UCSD-AML1 (cell line): ENCODE results near the gene BCR.
"Not testable (repeated sequence)": the region's sequence is repeated elsewhere in the genome, so short reads cannot be mapped to it uniquely, and the experiment has no call there.

ENCODE experiments used
- DNase-seq: peaks from one replicate; lab custom pipeline; 2025; ENCODE audit not compliant: unreplicated experiment; lab: John Stamatoyannopoulos, UW

The BCR gene

DNA sequence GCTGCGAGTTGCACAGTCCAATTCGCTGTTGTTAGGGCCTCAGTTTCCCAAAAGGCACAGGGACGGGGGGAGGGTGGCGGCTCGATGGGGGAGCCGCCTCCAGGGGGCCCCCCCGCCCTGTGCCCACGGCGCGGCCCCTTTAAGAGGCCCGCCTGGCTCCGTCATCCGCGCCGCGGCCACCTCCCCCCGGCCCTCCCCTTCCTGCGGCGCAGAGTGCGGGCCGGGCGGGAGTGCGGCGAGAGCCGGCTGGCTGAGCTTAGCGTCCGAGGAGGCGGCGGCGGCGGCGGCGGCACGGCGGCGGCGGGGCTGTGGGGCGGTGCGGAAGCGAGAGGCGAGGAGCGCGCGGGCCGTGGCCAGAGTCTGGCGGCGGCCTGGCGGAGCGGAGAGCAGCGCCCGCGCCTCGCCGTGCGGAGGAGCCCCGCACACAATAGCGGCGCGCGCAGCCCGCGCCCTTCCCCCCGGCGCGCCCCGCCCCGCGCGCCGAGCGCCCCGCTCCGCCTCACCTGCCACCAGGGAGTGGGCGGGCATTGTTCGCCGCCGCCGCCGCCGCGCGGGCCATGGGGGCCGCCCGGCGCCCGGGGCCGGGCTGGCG is at the start of gene BCR:
Gene BCR, plus strand, starts transcription at position 209 of the 592 bp plus-strand sequence. CDS start 452 bp downstream, outside the sequence.
- peak; percentile 77 for DNase-seq

DNA sequence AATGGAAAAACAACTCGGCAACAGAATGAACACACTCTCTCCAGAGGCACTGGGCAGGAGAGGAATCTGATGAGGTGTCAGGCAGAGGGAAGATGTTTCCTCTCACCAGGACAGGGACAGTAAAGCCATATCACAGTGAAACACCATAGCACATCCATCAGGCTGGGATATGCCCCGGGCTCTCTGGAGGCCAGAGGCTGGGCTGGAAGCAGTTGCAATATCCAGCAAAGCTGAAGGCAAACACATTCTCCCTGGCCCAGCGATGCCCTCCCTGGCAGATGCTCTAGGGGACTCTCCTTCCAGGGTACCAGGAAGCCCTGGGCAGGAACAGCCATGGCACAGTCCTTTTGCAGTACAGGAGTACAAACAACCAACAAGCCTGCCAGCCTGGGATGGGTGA is 49.6 kb upstream of the BCR start:
- no peak for DNase-seq

DNA sequence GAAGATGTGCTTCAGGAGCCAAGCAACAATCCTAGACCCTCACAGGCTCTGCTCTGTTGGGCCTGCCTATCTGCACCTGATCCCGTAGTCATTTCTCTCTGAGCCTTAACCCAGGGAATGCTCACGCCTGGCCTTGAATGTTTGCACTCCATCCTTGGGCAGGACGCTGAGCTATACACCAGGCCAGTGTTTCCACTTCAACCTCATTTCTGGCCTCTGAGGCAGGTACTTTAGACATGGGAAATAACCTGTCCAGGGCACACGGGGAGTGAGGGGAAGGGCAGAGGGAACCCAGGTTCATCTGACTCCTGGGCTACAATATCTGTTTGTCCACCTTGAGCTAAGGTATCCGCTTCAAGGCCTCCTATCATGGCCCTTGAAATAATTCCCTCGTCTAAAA is 48.4 kb upstream of the BCR start:
- DNase-seq = no peak

DNA sequence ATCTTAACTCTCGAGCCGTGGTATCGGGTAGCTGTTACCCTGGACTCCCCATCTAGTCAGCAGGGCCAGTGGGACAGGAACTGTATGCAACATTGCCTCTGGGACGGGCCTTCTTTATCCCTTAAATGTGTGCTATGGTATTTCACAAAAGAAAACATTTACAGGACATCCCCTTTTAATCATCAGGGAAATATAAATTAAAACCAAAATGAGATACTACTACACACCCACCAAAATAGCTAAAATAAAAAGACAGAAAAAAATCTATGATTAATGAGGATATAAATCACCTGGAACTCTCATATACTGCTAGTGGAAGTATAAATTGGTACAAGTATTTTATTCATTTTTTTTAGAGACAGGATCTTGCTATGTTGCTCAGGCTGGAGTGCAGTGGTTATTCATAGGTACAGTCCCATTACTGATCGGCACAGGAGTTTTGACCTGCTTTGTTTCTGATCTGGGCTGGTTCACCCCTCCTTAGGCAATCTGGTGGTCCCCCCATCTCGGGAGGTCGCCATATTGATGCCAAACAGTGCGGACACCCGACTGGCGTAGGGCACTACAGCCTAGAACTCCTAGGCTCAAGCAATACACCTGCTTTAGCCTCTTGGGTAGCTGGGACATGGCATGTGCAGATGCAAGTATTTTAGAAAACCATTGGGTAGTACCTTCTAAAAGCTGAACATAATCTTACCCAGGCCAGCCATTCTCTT is 47.8 kb upstream of the BCR start:
- DNase-seq = no peak

DNA sequence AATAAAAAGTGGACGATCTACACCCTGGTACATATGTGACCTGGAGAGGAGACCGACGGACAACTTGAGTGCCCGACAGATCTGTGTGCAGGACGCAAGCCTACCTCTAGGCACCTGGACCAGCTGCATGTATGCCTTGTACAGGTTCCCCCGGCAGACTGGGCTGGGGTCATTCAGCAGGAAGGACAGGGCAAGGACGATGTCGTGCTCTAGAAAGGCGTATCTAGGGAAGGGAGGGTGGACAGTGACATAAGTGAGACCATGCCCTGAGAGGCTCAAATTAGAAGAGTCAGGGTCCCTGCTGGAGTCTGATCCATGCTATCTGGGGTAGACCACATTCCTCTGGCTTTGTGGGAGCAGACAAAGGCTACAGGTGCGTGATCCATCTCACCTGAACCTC is 46.4 kb upstream of the BCR start:
- no peak for DNase-seq

DNA sequence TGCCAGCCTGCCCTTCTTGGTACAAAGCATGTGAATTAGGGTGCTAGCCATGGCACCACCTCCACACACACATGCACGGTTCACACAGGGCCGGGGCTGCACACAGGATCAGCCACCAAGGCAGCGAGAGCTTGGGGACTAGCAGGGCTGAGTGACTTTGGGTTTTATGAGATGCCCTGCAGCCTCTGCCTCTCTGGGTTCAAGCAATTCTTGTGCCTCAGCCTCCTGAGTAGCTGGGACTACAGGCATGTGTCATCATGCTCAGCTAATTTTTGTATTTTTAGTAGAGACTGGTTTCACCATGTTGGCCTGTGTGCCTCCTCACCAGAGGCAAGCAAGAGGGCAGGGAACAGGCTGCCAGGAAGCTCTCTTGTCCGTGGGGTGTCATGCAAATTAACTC is 43.3 kb upstream of the BCR start:
- not testable (repeated sequence) for DNase-seq

DNA sequence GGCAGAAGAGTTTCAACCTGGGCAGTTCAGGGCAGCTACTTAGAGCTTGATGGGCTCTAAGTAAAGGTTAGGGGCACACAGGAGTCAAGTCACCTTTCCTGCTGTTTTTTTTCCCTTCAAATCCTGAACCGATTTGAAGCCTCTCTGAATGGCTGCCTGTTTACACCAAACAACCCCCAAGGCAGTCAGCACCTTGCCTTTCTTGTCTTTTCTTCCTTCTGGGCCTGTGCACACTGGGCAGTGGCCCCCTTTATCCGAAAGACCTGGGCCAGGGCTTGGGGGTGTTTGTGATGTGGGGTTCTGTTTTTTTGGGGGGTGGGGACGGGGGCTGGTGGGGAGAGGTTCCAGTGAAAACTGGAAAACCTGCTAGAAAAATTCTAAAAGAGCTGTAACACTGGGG is 42.8 kb upstream of the BCR start:
- DNase-seq = no peak

DNA sequence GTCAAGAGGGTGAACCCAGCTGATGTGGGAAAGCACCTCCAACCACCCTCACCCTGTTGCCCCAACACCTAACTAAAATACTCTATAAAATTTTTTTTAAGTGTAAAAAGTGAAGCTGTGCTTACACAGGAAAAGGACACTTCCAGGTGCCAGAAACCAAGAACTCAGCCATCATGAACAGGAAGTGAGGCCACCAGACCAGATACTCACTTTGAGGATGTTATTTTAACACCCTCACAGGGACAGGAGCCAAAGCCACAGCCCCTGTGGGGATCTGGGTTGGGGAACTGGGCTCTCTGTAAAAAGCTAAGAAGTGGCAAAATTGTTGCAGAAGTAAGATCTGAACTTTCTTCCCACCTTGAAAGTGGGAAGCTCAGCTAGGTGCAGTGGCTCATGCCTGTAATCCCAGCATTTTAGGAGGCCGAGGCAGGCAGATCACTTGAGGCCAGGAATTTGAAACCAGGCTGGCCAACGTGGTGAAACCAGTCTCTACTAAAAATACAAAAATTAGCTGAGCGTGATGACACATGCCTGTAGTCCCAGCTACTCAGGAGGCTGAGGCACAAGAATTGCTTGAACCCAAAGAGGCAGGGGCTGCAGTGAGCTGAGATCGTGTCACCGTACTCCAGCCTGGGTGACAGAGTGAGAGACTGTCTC is 42.3 kb upstream of the BCR start:
- DNase-seq = peak; percentile 40

DNA sequence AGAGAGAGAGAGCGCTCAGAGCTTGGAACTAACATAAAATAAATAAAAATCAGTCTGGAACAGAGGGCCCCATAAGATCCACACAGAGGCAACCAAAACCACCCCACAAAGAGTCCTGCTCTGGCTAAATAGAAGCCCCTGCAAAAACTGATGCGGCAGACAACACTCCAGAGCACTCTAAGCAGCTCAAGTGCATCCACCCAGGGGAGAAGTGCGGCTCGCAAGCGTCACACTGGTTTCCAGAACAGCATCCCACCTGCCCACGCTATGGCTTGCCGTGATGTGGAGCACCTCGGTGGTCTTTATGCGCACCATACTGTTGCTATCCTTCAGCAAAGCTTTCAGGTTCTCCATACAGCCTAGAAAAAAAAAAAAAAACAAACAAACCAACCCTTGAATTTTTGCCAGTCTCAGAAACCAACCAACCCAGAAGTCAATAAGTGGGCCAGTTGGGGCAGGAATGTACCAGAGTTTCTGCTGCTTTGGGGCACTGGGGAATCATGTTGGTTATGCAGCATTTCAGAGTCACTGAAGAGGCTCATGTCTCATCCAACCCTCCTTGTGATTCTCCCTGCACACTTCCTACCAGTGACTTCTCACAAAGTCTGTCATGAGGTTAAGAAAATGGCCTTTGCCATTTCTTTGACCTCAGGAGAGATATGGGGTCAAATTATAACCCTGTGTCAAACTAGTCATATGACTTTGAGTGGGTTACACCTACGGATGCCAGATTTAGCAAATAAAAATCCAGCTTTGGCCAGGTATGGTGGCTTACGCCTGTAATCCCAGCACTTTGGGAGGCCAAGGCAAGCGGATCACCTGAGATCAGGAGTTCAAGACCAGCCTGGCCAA is 41.5 kb upstream of the BCR start:
- no peak for DNase-seq

DNA sequence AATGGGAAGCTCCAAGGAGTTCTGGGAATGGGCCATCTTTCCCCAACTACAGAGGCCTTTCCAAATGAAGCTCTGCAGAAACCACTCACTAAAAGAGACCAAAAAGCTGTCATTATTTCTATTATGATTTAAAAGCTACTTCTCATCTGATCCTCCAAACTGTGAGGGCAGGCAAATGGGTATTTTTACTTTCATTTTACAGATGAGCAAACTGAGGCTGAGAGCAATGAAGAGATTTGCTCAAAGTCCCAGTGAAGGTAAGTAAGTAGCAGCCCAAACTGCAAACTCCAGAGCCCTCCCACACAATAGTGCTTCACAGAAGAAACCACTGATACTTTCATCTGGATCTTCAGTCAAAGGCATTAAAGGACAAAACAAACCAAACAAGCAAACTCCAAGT is 39.9 kb upstream of the BCR start:
- DNase-seq = no peak

DNA sequence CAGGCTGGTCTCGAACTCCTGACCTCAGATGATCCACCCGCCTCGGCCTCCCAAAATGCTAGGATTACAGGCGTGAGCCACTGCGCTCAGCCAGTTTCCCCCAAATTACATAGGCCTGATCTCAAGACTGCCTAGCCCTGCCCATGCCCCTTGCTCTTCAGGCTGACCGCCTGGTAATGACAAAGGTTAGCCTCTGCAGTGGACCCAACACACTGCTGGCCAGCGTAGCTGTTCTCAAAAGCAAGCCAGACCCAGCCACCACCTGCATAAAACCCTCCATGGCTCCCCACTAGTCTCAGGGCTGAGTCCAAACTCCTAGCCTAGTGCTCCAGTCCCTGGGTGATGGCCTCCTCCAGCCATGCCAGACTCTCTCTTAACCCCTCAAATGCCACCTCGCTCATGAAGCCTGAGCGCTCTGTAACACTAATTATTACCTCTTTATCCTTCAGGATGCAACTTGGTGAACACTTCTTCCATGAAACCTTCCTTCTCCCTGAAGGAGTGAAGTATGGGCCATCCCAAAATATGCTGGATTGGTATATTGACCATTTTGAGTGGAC is 37.7 kb upstream of the BCR start:
- no peak for DNase-seq

DNA sequence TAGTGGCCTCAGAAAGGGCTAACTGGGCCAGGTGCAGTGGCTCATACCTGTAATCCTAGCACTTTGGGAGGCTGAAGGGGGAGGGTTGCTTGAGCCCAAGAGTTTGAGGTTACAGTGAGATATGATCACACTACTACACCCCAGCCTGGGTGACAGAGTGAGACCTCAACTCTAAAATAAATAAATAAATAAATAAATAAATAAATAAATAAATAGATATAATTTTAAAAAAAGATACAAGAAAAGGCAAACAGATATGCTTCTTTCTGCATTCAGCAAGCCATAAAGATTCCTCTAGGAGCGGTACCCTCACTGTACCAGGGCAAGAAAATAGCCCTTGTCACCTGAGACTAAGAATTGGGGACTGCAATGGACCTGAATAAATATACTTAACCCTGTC is 37.2 kb upstream of the BCR start:
- no peak for DNase-seq

DNA sequence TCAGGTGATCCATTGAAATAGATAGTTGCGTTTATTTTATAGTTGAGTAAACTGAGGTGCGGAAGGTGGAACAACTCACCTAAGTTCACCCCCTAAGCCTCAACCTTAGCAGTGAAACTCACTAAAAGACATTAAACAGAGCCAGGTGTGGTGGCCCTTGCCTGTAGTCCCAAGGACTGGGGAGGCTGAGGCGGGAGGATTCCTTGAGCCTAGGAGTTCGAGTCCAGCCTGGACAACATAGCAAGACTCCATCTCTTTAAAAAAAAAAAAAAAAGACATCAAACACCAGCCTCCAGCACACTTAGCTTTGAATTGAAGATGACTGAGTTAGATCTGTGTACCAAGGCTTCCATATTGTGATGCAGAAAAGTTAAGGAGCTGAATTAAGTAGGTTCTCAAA is 35.9 kb upstream of the BCR start:
- no peak for DNase-seq

DNA sequence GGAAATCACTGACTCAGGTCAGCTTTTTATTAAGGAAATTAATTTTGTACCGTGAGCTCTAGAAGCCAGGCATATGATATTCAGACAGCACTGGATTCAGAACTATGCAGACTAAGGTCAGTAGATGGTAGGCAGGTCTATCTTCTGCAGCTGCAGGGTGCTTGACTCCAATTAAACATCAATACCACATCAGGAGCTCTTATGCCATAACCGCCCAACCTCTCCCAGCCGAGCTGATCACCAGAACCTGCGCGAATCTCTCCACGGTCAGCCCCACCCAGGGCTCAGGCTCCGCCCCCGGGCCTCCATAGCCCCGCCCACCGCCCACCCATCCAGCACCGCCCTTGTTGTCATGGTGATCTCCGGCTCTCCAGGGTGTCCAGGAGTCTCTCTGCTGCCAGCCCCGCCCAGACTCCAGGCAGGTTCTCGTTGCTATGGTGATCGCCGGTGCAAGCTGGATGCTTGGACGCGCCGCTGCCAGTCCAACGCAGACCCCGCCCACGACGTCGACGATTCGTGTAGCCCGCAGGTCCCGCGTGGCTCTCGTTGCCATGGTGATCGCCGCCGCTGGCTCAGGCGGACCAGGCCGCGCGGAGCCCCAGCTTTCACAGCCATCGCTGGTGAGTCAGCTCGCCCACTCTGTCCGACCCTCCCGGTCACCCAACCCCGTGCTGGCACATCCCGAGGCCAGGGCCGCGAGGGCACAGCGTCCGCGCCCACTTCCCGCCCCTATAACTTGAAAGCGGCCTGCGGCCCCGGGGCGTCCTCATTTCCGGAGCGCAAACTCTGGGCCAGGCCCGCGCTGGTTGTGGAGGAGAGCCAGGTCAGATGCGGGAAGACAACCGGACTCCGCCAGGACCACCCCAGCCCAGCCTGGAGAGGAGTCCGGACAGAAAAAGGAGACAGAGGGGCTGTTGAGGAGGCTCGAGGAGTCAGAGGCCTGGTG is 35.1 kb upstream of the BCR start, which contains the start of gene RAB36:
Gene RAB36, plus strand, starts transcription at position 546 of the 946 bp plus-strand sequence. CDS start 1,140 bp downstream, outside the sequence.
- no peak for DNase-seq

DNA sequence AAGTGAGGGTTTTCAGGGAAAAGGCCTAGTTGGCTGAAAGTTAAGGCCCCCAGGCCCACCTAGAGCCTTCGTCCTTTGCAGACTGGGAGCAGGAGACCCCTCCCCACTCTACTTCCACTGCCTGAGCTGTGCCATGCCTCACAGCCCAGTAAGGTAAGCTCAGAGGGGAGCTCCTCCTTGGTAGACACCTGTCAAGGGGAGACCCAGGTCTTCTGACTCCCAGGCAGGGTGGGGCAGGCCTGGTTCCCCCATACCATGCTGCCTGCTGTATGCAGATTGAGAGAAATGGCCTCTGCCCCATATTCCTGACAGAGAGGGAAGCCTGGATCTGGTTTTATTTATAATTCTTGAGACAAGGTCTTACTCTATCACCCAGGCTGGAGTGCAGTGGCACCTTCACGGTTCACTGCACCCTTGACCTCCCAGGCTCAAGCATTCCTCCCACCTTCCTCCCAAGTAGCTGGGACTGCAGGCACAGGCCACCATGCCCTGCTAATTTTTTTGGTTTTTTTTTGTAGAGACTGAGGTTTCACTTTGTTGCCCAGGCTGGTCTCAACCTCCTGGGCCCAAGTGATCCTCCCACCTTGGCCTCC is 34.3 kb upstream of the BCR start:
- no peak for DNase-seq

DNA sequence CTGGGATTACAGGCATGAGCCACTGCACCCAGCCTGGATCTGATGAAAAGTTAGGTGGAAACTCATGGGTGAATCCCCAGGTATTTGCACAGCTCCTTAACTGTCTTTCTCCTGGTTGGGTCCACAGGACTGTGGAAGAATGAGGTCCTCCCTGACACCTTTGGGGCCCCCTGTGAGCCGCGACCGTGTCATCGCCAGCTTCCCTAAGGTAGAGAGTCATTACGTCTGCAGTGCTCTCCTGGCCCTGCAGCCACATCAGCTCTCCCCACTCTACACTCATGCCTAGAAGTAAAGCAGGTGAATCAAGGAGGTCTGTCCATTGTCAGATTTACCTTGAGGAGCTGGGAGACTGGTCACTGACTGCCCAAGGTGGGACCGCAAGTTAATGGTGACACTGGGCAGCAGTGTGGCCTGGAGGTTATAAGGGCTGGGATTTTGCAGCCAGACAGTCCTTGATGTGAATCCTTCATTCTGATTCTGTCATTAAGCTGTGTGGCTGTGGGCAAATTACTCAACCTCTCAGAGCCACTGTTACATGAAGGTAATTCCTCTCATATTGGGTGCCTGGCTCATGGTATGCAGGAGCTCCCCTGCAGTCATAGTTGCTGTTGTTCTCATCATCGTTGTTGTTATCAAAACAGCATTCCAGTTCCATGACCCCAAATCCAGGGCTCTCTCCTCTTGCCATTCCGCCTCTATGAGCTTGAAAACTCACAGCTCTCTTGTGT is 33.7 kb upstream of the BCR start:
- DNase-seq = no peak

DNA sequence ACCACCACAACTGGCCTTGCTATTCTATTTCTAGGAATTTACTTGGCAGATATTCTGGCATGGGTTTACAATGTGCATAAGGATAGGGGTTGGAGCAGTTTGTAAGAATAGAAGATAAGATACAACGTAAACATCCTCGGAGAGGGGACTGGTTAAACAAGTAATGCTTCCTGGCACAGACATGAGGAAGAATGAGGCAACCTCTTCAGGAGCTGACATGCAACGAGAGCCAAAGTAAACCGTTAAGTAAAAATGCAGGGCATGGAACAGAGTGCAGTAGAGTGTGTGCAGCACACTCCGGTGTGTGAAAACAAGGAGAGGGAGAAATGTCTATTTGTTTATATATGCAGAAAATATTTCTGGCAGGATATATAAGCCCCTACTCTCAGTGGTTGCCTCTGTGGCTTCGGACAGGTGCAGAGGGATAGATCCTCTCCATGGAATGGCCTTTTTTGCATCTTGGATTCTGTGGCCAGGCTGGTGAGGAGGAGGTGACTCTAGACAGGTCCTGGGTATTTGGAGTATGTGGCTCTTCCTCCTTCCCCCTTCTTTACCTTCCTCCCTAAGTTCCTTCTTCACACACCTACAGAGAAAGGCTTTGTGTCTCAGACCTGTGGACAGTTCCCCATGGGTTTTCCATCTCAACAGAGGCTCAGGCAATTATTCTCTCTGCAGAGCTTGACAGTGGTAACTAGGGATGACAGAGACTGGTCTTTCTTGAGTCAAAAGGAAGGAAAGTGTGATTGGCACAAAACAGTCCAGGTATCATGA is 32.5 kb upstream of the BCR start:
- DNase-seq = no peak

DNA sequence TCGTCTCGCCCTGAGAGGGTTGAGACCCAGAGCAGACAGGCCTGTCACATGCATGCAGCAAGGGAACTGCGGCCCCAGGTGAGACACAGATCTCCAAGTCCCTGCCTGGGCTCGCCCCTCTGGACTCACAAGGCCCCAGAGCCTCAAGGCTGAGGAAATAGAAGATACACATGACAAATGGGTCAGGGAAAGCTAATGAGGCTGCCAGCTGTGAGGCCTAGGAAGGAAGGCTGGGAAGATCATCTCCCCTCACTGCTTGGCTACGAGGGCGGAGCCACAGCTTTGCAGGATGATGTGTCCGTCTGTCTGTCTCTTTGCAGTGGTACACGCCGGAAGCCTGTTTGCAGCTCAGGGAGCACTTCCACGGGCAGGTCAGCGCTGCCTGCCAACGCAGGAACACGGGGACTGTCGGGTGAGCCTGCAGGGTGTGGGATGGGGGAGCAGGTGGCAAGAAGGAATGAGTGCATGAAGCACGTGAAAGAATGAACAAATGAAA is 30.5 kb upstream of the BCR start:
- DNase-seq = no peak
